GM12874 (cell line): ENCODE results near the gene VAMP8.

ENCODE experiments used
- TF ChIP-seq, protein P1 (sequence below): IDR thresholded peaks from 2 replicates; pipeline ENCODE4 v1.5.1; 2011; ENCODE audit warnings: low read depth, mild to moderate bottlenecking, control low read depth, low read length, moderate library complexity; ENCODE audit not compliant: insufficient read depth

The VAMP8 gene

DNA sequence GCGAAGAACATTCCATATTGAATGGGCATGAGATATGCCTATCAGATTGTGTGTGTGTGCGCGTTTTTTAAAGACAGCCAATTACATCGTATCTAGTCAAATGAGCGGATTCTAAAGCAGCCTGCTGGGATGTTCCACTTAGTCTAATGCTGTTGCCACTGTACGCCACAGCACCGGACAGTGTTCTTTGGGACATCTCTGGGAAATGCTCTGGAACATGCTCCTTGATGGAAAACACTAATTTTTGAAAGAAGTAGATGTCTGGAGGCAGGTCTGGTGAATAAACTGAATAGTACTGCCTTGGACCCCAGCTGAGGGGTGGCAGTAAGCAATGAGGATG is 28.7 kb downstream of the VAMP8 start:
- TF ChIP-seq, protein P1, sequence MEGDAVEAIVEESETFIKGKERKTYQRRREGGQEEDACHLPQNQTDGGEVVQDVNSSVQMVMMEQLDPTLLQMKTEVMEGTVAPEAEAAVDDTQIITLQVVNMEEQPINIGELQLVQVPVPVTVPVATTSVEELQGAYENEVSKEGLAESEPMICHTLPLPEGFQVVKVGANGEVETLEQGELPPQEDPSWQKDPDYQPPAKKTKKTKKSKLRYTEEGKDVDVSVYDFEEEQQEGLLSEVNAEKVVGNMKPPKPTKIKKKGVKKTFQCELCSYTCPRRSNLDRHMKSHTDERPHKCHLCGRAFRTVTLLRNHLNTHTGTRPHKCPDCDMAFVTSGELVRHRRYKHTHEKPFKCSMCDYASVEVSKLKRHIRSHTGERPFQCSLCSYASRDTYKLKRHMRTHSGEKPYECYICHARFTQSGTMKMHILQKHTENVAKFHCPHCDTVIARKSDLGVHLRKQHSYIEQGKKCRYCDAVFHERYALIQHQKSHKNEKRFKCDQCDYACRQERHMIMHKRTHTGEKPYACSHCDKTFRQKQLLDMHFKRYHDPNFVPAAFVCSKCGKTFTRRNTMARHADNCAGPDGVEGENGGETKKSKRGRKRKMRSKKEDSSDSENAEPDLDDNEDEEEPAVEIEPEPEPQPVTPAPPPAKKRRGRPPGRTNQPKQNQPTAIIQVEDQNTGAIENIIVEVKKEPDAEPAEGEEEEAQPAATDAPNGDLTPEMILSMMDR: no peak

DNA sequence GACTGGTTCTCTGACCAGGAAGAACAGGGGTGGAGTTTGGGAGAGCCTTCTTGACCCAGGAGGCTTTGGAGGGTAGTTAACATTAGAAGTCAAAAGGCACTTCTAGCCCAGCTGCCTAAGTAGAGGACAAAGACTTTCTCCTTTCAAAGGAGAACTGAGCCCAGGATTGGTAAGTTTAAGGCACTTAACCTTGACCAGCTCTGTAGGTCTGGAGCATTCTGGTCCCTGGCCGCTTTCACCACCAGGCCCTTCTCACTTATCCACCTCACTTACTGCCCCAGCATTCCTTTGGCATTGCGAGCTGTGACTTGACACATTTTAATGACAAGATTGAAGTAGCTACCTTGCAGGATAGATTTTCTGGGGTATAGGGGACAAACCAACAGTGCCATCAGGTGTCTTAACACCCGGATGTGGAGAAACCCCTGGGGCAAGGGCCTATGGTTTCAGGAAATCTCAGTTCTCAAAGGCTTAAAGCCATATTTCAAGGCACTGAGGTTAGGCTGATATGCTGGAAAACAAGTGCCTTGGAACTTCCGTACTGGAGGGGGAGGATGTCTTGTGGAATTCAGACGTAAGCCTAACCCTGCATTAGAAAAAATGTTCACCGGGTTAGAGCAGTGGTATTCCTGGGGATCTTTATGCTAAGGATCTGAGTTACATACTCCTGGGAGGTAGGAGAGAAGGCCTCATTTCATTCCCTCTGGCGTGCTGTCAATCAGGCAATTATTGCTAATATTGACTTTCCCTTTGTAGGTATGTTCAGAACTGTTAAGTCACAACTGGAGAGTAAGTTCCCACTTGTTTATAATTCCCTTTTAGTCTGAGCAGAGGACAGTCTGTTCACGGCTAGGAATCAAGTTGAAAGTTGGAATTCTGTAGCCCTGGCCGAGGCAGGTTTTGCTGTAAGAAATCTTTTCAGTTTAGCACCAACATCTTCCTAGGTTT is 30.2 kb downstream of the VAMP8 start:
- TF ChIP-seq, protein P1: no peak

DNA sequence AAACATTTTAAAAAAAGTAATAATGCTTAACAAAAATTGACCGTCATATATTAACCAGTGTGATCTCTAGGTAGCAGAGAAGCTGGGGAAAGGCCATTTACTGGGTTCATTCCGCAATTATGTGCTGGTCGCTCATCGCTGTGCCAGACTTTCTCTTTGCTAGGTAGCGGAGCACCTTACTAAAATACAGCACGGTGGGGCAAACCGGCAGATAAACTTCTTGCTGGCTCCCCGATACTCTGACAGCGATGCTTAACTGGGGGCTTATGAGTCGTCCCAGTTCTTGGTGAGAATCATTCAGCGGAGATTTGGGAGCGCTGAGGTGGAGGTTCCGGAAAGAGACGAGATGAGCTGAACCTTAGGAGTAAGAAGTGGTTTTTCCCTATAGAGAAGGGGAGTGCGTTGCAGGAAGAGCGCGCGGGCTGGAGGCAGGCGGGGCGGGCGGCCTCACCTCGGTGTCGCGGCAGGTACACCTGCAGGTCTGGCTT is 33.9 kb downstream of the VAMP8 start:
- TF ChIP-seq, protein P1: no peak

DNA sequence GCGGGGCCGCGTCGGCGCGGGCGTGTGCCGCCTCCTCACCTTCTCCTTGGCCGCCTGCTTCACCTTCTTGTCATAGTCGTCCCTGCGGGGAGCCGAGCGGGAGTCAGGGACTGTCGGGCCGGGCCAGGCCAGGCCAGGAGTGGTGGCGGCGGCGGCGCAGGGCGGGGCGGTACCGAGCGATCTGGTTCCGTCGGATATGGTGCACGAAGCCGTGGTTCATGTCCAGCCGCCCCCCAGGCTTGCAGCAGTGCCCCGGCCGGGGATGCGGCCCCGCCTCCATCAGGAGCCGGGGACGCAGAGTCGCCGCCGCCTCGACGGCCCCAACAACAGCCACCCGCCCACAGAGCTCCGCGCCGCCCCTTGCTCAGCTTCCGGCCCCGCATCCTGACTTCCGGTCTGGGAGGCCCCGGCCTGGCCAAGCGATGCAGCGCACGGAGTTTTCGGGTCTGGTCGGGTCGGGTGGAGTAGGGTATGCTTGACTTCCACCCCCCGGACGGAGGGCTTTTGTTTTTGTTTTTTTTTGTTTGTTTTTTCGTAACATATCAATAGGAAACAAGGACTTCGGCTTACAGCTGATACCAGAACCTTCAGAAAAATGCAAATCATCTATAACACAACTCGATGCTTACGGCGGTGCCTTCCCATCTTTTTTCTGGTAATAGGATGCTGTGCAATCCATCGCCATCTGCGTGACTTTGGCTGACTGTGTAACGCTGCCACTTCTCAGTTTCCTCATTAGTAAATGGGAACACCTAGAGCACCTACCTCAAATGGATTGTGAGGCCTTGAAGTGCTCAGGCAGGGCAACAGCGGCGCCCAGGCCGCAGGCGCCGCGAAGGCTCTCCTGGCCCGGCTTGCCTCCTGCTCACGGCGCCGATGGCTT is 34.6 kb downstream of the VAMP8 start, which contains the start of gene C2orf68:
Gene C2orf68, minus strand, starts transcription at position 362 of the 883 bp plus-strand sequence. Its CDS starts 82 bp downstream, at position 280.
- TF ChIP-seq, protein P1: no peak

DNA sequence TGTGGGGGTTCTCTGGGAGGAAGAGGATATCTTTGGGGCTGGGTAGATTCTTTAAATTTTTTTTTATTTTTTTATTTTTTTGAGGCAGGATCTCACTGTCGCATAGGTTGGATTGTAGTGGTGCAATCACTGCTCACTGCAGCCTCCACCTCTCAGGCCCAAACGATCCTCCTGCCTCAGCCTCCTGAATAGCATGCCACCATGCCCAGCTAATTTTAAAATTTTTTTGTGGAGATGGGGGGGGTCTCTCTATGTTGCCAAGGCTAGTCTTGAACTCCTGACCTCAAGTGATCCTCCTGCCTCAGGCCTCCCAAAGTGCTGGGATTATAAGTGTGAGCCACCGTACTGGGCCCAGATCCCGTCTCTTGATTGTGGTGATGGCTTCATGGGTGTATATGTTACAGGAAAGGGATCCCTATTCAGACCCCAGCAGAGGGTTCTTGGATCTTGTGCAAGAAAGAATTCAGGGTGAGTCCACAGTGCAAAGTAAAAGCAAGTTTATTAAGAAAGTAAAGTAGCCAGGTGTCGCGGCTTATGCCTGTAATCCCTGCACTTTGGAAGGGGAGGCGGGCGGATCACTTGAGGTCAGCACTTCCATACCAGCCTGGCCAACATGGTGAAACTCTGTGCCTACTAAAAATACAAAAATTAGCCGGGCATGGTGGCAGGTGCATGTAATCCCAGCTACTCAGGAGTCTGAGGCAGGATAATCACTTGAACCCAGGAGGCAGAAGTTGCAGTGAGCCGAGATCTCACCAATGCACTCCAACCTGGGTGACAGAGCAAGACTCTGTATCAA is 36.5 kb downstream of the VAMP8 start:
- TF ChIP-seq, protein P1: no peak

DNA sequence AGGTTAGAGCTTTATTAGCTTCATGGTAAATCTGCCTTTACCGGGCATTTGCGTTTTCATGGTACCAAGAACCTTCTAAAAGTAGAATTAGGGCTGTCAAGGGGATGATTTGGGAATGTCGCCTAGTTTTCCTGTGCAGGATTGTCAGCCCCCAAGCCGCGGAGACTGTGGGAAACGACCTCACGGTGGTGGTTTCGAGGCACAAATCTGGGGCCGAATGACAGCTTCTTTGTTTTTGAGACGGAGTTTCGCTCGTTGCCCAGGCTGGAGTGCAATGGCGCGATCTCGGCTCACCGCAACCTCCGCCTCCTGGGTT is 38.0 kb downstream of the VAMP8 start:
- TF ChIP-seq, protein P1: no peak
